Liver (tissue), 9 donors: Measurements from ENCODE around the gene PDCD2L. TPM values are rescaled to one million over a fixed set of nuclear protein-coding genes. Genes with fewer than 3 reads are reported as not detected.

Experiments used
- DNase-seq: peaks from one replicate; pipeline ENCODE4 v3.0.0-alpha.2; 2017; ENCODE audit warnings: low spot score
- H3K27ac ChIP-seq, 2 donors: one replicate each; pipeline ENCODE4 v1.7.0; 2013; ENCODE audit warnings: inconsistent platforms in 2 of 2, low read length in 2 of 2, control low read depth in 1 of 2, low read depth in 1 of 2, mild to moderate bottlenecking in 1 of 2
- H3K27me3 ChIP-seq, 4 donors: one replicate each; pipeline versions ENCODE4 v1.6.1 to v1.7.0; 2013; ENCODE audit warnings: low read length in 3 of 4, inconsistent platforms in 1 of 4, mild to moderate bottlenecking in 1 of 4, moderate library complexity in 1 of 4; ENCODE audit not compliant: control insufficient read depth in 4 of 4, insufficient read depth in 4 of 4
- H3K36me3 ChIP-seq, 4 donors: one replicate each; pipeline versions ENCODE4 v1.6.1 to v1.7.0; 2013; ENCODE audit warnings: low read length in 3 of 4, mild to moderate bottlenecking in 3 of 4, low read depth in 1 of 4, moderate library complexity in 1 of 4; ENCODE audit not compliant: control insufficient read depth in 4 of 4, insufficient read depth in 3 of 4
- H3K4me1 ChIP-seq, 4 donors: one replicate each; pipeline versions ENCODE4 v1.6.1 to v1.7.0; 2013; ENCODE audit warnings: low read length in 3 of 4, mild to moderate bottlenecking in 3 of 4, moderate library complexity in 1 of 4; ENCODE audit not compliant: control insufficient read depth in 4 of 4, insufficient read depth in 4 of 4
- H3K4me3 ChIP-seq, 3 donors: one replicate each; pipeline versions ENCODE4 v1.6.1 to v1.7.0; 2013; ENCODE audit warnings: low read length in 3 of 3, control low read depth in 1 of 3, low read depth in 1 of 3, mild to moderate bottlenecking in 1 of 3
- H3K9ac ChIP-seq, 2 donors: one replicate each; pipeline ENCODE4 v1.7.0; 2013; ENCODE audit warnings: low read length in 2 of 2, mild to moderate bottlenecking in 2 of 2, moderate library complexity in 2 of 2, control low read depth in 1 of 2, low read depth in 1 of 2
- H3K9me3 ChIP-seq, 4 donors: one replicate each; pipeline versions ENCODE4 v1.6.1 to v1.7.0; 2013; ENCODE audit warnings: low read length in 3 of 4; ENCODE audit not compliant: control insufficient read depth in 4 of 4
- ATF3 ChIP-seq: IDR thresholded peaks from 2 replicates; pipeline ENCODE4 v1.6.1; 2016; ENCODE audit warnings: antibody characterized with exemption
- CTCF ChIP-seq: fragments of 150-350 bp; IDR thresholded peaks from 2 replicates; pipeline ENCODE4 v1.5.1; 2017; ENCODE audit warnings: improper control_type of control experiment, low read depth, low read length; ENCODE audit not compliant: missing input control
- EGR1 ChIP-seq, 2 donors: IDR thresholded peaks; 2 replicates each; pipeline ENCODE4 v1.6.1; 2016 to 2018; ENCODE audit warnings: antibody characterized with exemption in 2 of 2, low read depth in 2 of 2
- FOXA1 ChIP-seq: IDR thresholded peaks from 2 replicates; pipeline ENCODE4 v1.6.1; 2016; ENCODE audit warnings: antibody characterized with exemption
- GABPA ChIP-seq, 2 donors: IDR thresholded peaks in 1 of 2; conservative IDR thresholded peaks in 1 of 2; 2 replicates each; pipeline ENCODE4 v1.6.1; 2016; ENCODE audit warnings: antibody characterized with exemption in 2 of 2, mild to moderate bottlenecking in 1 of 2, moderate library complexity in 1 of 2
- HNF4A ChIP-seq, 2 donors: conservative IDR thresholded peaks; 2 replicates each; pipeline ENCODE4 v1.6.1; 2016; ENCODE audit warnings: antibody characterized with exemption in 2 of 2, mild to moderate bottlenecking in 2 of 2
- JUND ChIP-seq, 2 donors: IDR thresholded peaks; 2 replicates each; pipeline ENCODE4 v1.6.1; 2016; ENCODE audit warnings: antibody characterized with exemption in 2 of 2
- MAX ChIP-seq: IDR thresholded peaks from 2 replicates; pipeline ENCODE4 v1.6.1; 2016; ENCODE audit warnings: antibody characterized with exemption
- RAD21 ChIP-seq, 2 donors: IDR thresholded peaks; 2 replicates each; pipeline ENCODE4 v1.6.1; 2016; ENCODE audit warnings: antibody characterized with exemption in 2 of 2, mild to moderate bottlenecking in 2 of 2
- TAF1 ChIP-seq: conservative IDR thresholded peaks from 2 replicates; pipeline ENCODE4 v1.6.1; 2016; ENCODE audit warnings: antibody characterized with exemption, mild to moderate bottlenecking
- WGBS: extraction: QIAGEN DNeasy Blood & Tissue Kit; methylation state at CpG from one replicate; pipeline ENCODE4 v1.1.7; 2013; 5-methylcytosine and 5-hydroxymethylcytosine counted together
- polyA plus RNA-seq, 2 donors: library from polyadenylated mRNA; stranded (reverse) in 1 of 2; unstranded in 1 of 2; fragments of 200-250 nt in 1 of 2; fragments of >200 nt in 1 of 2; fragmentation: Nextera tagmentation in 1 of 2; extraction: Ambion mirVana in 1 of 2; gene quantifications; one replicate each; pipeline versions ENCODE4 v1.2.1 to v1.2.3, GENCODE V29; 2013 to 2015
- total RNA-seq, 2 donors: library from RNA; depleted of rRNA; stranded (reverse); fragments of >200 nt; gene quantifications; one replicate each; pipeline ENCODE4 v1.2.3, GENCODE V29; 2014
- donor health status: healthy.
- donor health status: healthy.
- donor health status: healthy.
- donor health status: healthy.
- donor health status: healthy.

PDCD2L gene
- total and polyA plus RNA-seq, 4 donors: 3.8 to 7.6 (median 5.1) TPM

GRCh38 chr19:34471906-34472700 lies 67.9 kb downstream of the PDCD2L start:
- Histone ChIP-seq H3K4me3 (no peak overlapping the region), H3K27ac (no peak overlapping the region), H3K9me3 (no peaks in the 10 kb centered on the region), H3K4me1 (no peaks in the 10 kb centered on the region), H3K27me3 (no peaks in the 10 kb centered on the region), H3K9ac (no peak overlapping the region), H3K36me3 (peaks cover 14 to 45% (median 32%) of the 10 kb centered on the region in 4 donors)
- no peak for TF ChIP-seq TAF1
- TF ChIP-seq FOXA1: no peak
- TF ChIP-seq MAX: no peak
- no peak for TF ChIP-seq HNF4A (conservative IDR thresholded peaks at IDR 0.05)
- WGBS: 97% methylated on average over 8 of the region's 8 CpGs
- DNase-seq: no peak

- no peaks in the 10 kb centered on the region for H3K9me3 ChIP-seq
- no peak for DNase-seq
- WGBS: 87% methylated on average over 4 of the region's 4 CpGs
- no peak overlapping the region for H3K4me3 ChIP-seq
- no peaks in the 10 kb centered on the region for H3K27me3 ChIP-seq
- no peak overlapping the region for H3K27ac ChIP-seq
- no peak for TF ChIP-seq JUND (IDR thresholded peaks at IDR 0.05)
- H3K36me3 ChIP-seq: peaks cover 9 to 25% (median 15%) of the 10 kb centered on the region in 4 donors
- no peak overlapping the region for H3K9ac ChIP-seq
- no peaks in the 10 kb centered on the region for H3K4me1 ChIP-seq
Measured at GRCh38 chr19:34474233-34474989, 70.2 kb downstream of the PDCD2L start.

- no peak overlapping the region for H3K4me3 ChIP-seq
- no peaks in the 10 kb centered on the region for H3K27me3 ChIP-seq
- H3K9ac ChIP-seq: no peak overlapping the region
- DNase-seq: no peak
- no peak for TF ChIP-seq JUND (IDR thresholded peaks at IDR 0.05)
- no peak for TF ChIP-seq FOXA1
- TF ChIP-seq HNF4A (conservative IDR thresholded peaks at IDR 0.05): no peak
- no peak for TF ChIP-seq GABPA (IDR thresholded peaks at IDR 0.05 in 1 of 2, conservative IDR thresholded peaks at IDR 0.05 in 1 of 2)
- TF ChIP-seq TAF1: no peak
- TF ChIP-seq MAX: no peak
- TF ChIP-seq EGR1 (IDR thresholded peaks at IDR 0.05; ENCODE audit: low read depth in 2 of 2): no peak
- TF ChIP-seq RAD21 (IDR thresholded peaks at IDR 0.05): no peak
- no peak for TF ChIP-seq ATF3
- no peak for TF ChIP-seq CTCF
- WGBS: 75% methylated on average over 9 of the region's 9 CpGs
- H3K36me3 ChIP-seq: peaks cover 8 to 22% (median 15%) of the 10 kb centered on the region in 4 donors
- no peak overlapping the region for H3K27ac ChIP-seq
- H3K9me3 ChIP-seq: no peaks in the 10 kb centered on the region
- H3K4me1 ChIP-seq: no peaks in the 10 kb centered on the region
Measured at GRCh38 chr19:34475026-34475974, 71.1 kb downstream of the PDCD2L start.

Other genes starting within 250 kb of the PDCD2L start
- gene LSM14A, start 231.9 kb upstream of the PDCD2L start, total RNA-seq: 100 to 1,000 TPM in 1 of 2 donors, 10 to 100 TPM in 1; 54.0 to 133 TPM
- gene LSM14A, start 231.9 kb upstream of the PDCD2L start, polyA plus RNA-seq: 10 to 100 TPM; 12.6 to 41.9 TPM
- gene GARRE1, start 149.8 kb upstream of the PDCD2L start, total RNA-seq: 10 to 100 TPM; 11.6 to 13.7 TPM
- gene GARRE1, start 149.8 kb upstream of the PDCD2L start, polyA plus RNA-seq: 1 to 10 TPM; 4.0 to 6.4 TPM
- gene GPI, start 39.2 kb upstream of the PDCD2L start, total RNA-seq: 100 to 1,000 TPM in 1 of 2 donors, 10 to 100 TPM in 1; 61.8 to 182 TPM
- gene GPI, start 39.2 kb upstream of the PDCD2L start, polyA plus RNA-seq: 100 to 1,000 TPM; 133 to 191 TPM
- 10 to 100 TPM; 40.2 to 46.3 TPM for gene UBA2, start 24.0 kb downstream of the PDCD2L start, total RNA-seq
- 10 to 100 TPM; 15.9 to 20.5 TPM for gene UBA2, start 24.0 kb downstream of the PDCD2L start, polyA plus RNA-seq
- 1 to 10 TPM; 2.4 to 2.7 TPM for gene WTIP, start 77.4 kb downstream of the PDCD2L start, total RNA-seq
- gene WTIP, start 77.4 kb downstream of the PDCD2L start, polyA plus RNA-seq: under 1 TPM; 0.08 to 0.88 TPM